IMR-90 (cell line): Measurements from ENCODE around the gene ZNF521. TPM values are rescaled to one million over a fixed set of nuclear protein-coding genes. Genes with fewer than 3 reads are reported as not detected.

Experiments
- ATAC-seq: fragments of 200-7000 bp; cut with Tn5 transposase; 2 replicates; pipeline ENCODE4 v1.9.1; 2020; ENCODE audit warnings: low read depth, mild to moderate bottlenecking, moderate library complexity
- BruUV-seq: library from RNA; stranded (reverse); fragments of 400-500 nt; replicated peaks from 2 replicates; lab custom pipeline; 2021; lab: Mats Ljungman, UMichigan
- CTCF ChIA-PET: fragments of 300-600 bp; formaldehyde crosslinking; extraction: SDS; loops from one replicate; lab custom pipeline; 2021; ENCODE audit warnings: antibody characterized with exemption; lab: Yijun Ruan, JAX
- POLR2A ChIA-PET: fragments of 300-600 bp; sonication (Branson Sonifier 250); formaldehyde crosslinking; loops from one replicate; lab custom pipeline; 2022; ENCODE audit warnings: antibody characterized with exemption; ENCODE audit not compliant: unreplicated experiment; lab: Charles Lee
- DNase-seq: peaks from one replicate; pipeline ENCODE4 v3.0.0; 2013
- H2AFZ ChIP-seq: replicated peaks from 2 replicates; pipeline ENCODE3; 2013; ENCODE audit warnings: low read length, mild to moderate bottlenecking; ENCODE audit not compliant: poor library complexity
- H2AK5ac ChIP-seq: 2 replicates; pipeline ENCODE4 v1.6.1; 2013; ENCODE audit warnings: low read depth, low read length, inconsistent platforms
- H2AK9ac ChIP-seq: replicated peaks from 2 replicates; pipeline ENCODE3; 2013; ENCODE audit warnings: mild to moderate bottlenecking, low read depth, low read length, moderate library complexity; ENCODE audit not compliant: poor library complexity
- H2BK120ac ChIP-seq: 2 replicates; pipeline ENCODE4 v1.6.1; 2013; ENCODE audit warnings: low read depth, low read length, inconsistent platforms
- H2BK15ac ChIP-seq: 3 replicates; pipeline ENCODE4 v1.6.1; 2013; ENCODE audit warnings: low read depth, low read length, inconsistent platforms
- H2BK20ac ChIP-seq: 2 replicates; pipeline ENCODE4 v1.6.1; 2013; ENCODE audit warnings: low read depth, mild to moderate bottlenecking, inconsistent platforms, low read length, moderate library complexity
- H2BK5ac ChIP-seq: 2 replicates; pipeline ENCODE4 v1.6.1; 2013; ENCODE audit warnings: mild to moderate bottlenecking, low read depth, low read length, inconsistent platforms; ENCODE audit not compliant: poor library complexity, severe bottlenecking
- H3K14ac ChIP-seq: replicated peaks from 2 replicates; pipeline ENCODE4 v1.6.1; 2013; ENCODE audit warnings: low read depth, low read length, inconsistent platforms
- H3K18ac ChIP-seq: 2 replicates; pipeline ENCODE4 v1.6.1; 2013; ENCODE audit warnings: low read depth, low read length, control low read depth
- H3K23ac ChIP-seq: 2 replicates; pipeline ENCODE4 v1.6.1; 2013; ENCODE audit warnings: low read depth, low read length, inconsistent platforms
- H3K27ac ChIP-seq: 2 replicates; pipeline ENCODE4 v1.5.1; 2013; ENCODE audit warnings: mild to moderate bottlenecking, control low read depth, low read length; ENCODE audit not compliant: insufficient read depth
- H3K27me3 ChIP-seq: 2 replicates; pipeline ENCODE4 v1.6.1; 2013; ENCODE audit warnings: low read length; ENCODE audit not compliant: control insufficient read depth, insufficient read depth
- H3K36me3 ChIP-seq: 2 replicates; pipeline ENCODE4 v1.6.1; 2013; ENCODE audit warnings: low read length, mixed read lengths; ENCODE audit not compliant: control insufficient read depth, insufficient read depth
- H3K4ac ChIP-seq: 2 replicates; pipeline ENCODE4 v1.6.1; 2013; ENCODE audit warnings: low read depth, low read length, inconsistent platforms
- H3K4me1 ChIP-seq: 2 replicates; pipeline ENCODE4 v1.6.1; 2013; ENCODE audit warnings: low read length, mixed read lengths; ENCODE audit not compliant: control insufficient read depth, insufficient read depth
- H3K4me2 ChIP-seq: 2 replicates; pipeline ENCODE4 v1.6.1; 2013; ENCODE audit warnings: low read depth, mild to moderate bottlenecking, control low read depth, low read length, moderate library complexity
- H3K4me3 ChIP-seq: 2 replicates; pipeline ENCODE4 v1.5.1; 2013; ENCODE audit warnings: low read depth, mild to moderate bottlenecking, control low read depth, low read length, moderate library complexity; ENCODE audit not compliant: insufficient read depth
- H3K56ac ChIP-seq: 2 replicates; pipeline ENCODE4 v1.6.1; 2013; ENCODE audit warnings: low read length, inconsistent platforms; ENCODE audit not compliant: insufficient read depth; ENCODE audit errors: extremely low read depth
- H3K79me1 ChIP-seq, 2 experiments: 2 replicates each; pipeline ENCODE4 v1.6.1; 2013; ENCODE audit warnings: low read length in 2 of 2, inconsistent platforms in 1 of 2, low read depth in 1 of 2
- H3K9ac ChIP-seq: 2 replicates; pipeline ENCODE4 v1.6.1; 2013; ENCODE audit warnings: low read depth, low read length, control low read depth
- H3K9me1 ChIP-seq: 2 replicates; pipeline ENCODE4 v1.6.1; 2013; ENCODE audit warnings: low read length, inconsistent platforms; ENCODE audit not compliant: insufficient read depth
- H3K9me3 ChIP-seq: 2 replicates; pipeline ENCODE4 v1.6.1; 2013; ENCODE audit warnings: low read length; ENCODE audit not compliant: control insufficient read depth, insufficient read depth
- H4K20me1 ChIP-seq: 2 replicates; pipeline ENCODE4 v1.6.1; 2013; ENCODE audit warnings: low read length, inconsistent platforms; ENCODE audit not compliant: insufficient read depth
- H4K5ac ChIP-seq: 2 replicates; pipeline ENCODE4 v1.6.1; 2013; ENCODE audit warnings: mild to moderate bottlenecking, low read depth, low read length, control low read depth
- H4K8ac ChIP-seq, 2 experiments: 2 replicates each; pipeline ENCODE4 v1.6.1; 2013; ENCODE audit warnings: low read depth in 2 of 2, low read length in 2 of 2, control low read depth in 1 of 2, inconsistent platforms in 1 of 2
- H4K91ac ChIP-seq: 2 replicates; pipeline ENCODE4 v1.6.1; 2013; ENCODE audit warnings: low read depth, low read length, inconsistent platforms; ENCODE audit not compliant: insufficient read depth
- BHLHE40 ChIP-seq: fragments of 150-350 bp; IDR thresholded peaks from 2 replicates; pipeline ENCODE4 v1.6.1; 2016; ENCODE audit warnings: mild to moderate bottlenecking, low read depth, low read length
- CEBPB ChIP-seq: IDR thresholded peaks from 2 replicates; pipeline ENCODE4 v1.6.1; 2012; ENCODE audit warnings: low read depth, low read length, improper control_type of control experiment
- CHD1 ChIP-seq: IDR thresholded peaks from 2 replicates; pipeline ENCODE4 v1.6.1; 2012; ENCODE audit warnings: low read depth, low read length, improper control_type of control experiment
- CTCF ChIP-seq: conservative IDR thresholded peaks from 2 replicates; pipeline ENCODE4 v1.5.1; 2012; ENCODE audit warnings: mild to moderate bottlenecking, low read depth, low read length, improper control_type of control experiment
- ELK1 ChIP-seq: fragments of 150-350 bp; IDR thresholded peaks from 2 replicates; pipeline ENCODE4 v1.6.1; 2016; ENCODE audit warnings: low read depth, mild to moderate bottlenecking, low read length, moderate library complexity, borderline replicate concordance
- FOS ChIP-seq: fragments of 150-350 bp; IDR thresholded peaks from 2 replicates; pipeline ENCODE4 v1.6.1; 2016; ENCODE audit warnings: low read depth, low read length
- MAFK ChIP-seq: IDR thresholded peaks from 2 replicates; pipeline ENCODE4 v1.6.1; 2012; ENCODE audit warnings: low read depth, low read length, improper control_type of control experiment
- MAZ ChIP-seq: IDR thresholded peaks from 2 replicates; pipeline ENCODE4 v1.6.1; 2012; ENCODE audit warnings: low read depth, mild to moderate bottlenecking, low read length, improper control_type of control experiment, moderate library complexity, borderline replicate concordance
- MXI1 ChIP-seq: IDR thresholded peaks from 2 replicates; pipeline ENCODE4 v1.6.1; 2012; ENCODE audit warnings: low read depth, mild to moderate bottlenecking, low read length, moderate library complexity, borderline replicate concordance
- NFE2L2 ChIP-seq: fragments of 150-350 bp; IDR thresholded peaks from 2 replicates; pipeline ENCODE4 v1.6.1; 2016; ENCODE audit warnings: low read depth, mild to moderate bottlenecking, low read length
- POLR2A ChIP-seq: IDR thresholded peaks from 2 replicates; pipeline ENCODE4 v1.6.1; 2012; ENCODE audit warnings: mild to moderate bottlenecking, low read depth, low read length
- RAD21 ChIP-seq: IDR thresholded peaks from 2 replicates; pipeline ENCODE4 v1.6.1; 2012; ENCODE audit warnings: low read length, improper control_type of control experiment
- RCOR1 ChIP-seq: IDR thresholded peaks from 2 replicates; pipeline ENCODE4 v1.6.1; 2012; ENCODE audit warnings: mild to moderate bottlenecking, low read length, improper control_type of control experiment; ENCODE audit not compliant: insufficient replicate concordance
- RFX5 ChIP-seq: IDR thresholded peaks from 2 replicates; pipeline ENCODE4 v1.8.0; 2012; ENCODE audit warnings: low read depth, mild to moderate bottlenecking, low read length, moderate library complexity
- SMC3 ChIP-seq: fragments of 150-350 bp; IDR thresholded peaks from 2 replicates; pipeline ENCODE4 v1.6.1; 2016; ENCODE audit warnings: low read depth, mild to moderate bottlenecking, antibody characterized with exemption, low read length, moderate library complexity
- USF2 ChIP-seq: fragments of 150-350 bp; IDR thresholded peaks from 2 replicates; pipeline ENCODE4 v1.6.1; 2017; ENCODE audit warnings: mild to moderate bottlenecking, antibody characterized with exemption, low read length, low read depth
- WGBS, 2 experiments: methylation state at CpG; one replicate each; pipeline versions ENCODE4 v1.1.5 to v1.1.7; 2013; ENCODE audit warnings: missing lambda C conversion rate in 2 of 2; ENCODE audit not compliant: insufficient read length in 1 of 2; ENCODE audit errors: extremely low coverage in 2 of 2; 5-methylcytosine and 5-hydroxymethylcytosine counted together
- dilution Hi-C: fragments of 300-500 bp; cut with HindIII; formaldehyde crosslinking; loops from one replicate; pipeline ENCODE4 v1.14.3; 2018; ENCODE audit warnings: low sequenced_read_pairs; ENCODE audit not compliant: unreplicated experiment
- in situ Hi-C: fragments of 300-500 bp; cut with MboI; formaldehyde crosslinking; loops from 3 replicates; pipeline ENCODE4 v1.14.3; 2019; ENCODE audit warnings: low sequenced_read_pairs, inconsistent platforms, mixed read lengths
- intact Hi-C: fragments of 100-400 bp; cut with micrococcal nuclease; formaldehyde crosslinking; loops from 2 replicates; pipeline ENCODE4 v1.10.0; 2022
- polyA plus RNA-seq, 3 experiments: library from polyadenylated mRNA; depleted of rRNA; stranded (reverse); fragments of >200 nt; gene quantifications; 2 replicates each; pipeline ENCODE4 v1.2.3, GENCODE V29; 2012; ENCODE audit warnings: low replicate concordance in 1 of 3
- total RNA-seq: library from RNA; depleted of rRNA; stranded (reverse); fragments of >200 nt; gene quantifications from 2 replicates; pipeline ENCODE4 v1.2.3, GENCODE V29; 2012

The ZNF521 gene
- total and polyA plus RNA-seq, 2 of the 4 experiments (the other 2 are of a cell fraction), result 21.5 to 59.3 TPM

- Histone ChIP-seq H3K4ac (no peak overlapping the region), H2BK120ac (no peak overlapping the region), H3K4me2 (no peak overlapping the region), H4K8ac (no peak overlapping the region), H3K14ac (no peak overlapping the region), H3K9ac (no peak overlapping the region), H2BK15ac (no peak overlapping the region), H2AK9ac (no peak overlapping the region), H3K18ac (no peak overlapping the region), H3K4me3 (no peak overlapping the region), H3K9me1 (peaks cover 9% of the 10 kb centered on the region; the same call in 1 of the 2 replicates), H2AFZ (no peak overlapping the region), H2AK5ac (no peak overlapping the region), H3K4me1 (0 out of 2 replicates have a peak, but pooled peaks cover 2% of the 10 kb centered on the region), H2BK20ac (no peak overlapping the region), H4K91ac (no peak overlapping the region), H4K20me1 (no peaks in the 10 kb centered on the region), H3K9me3 (no peaks in the 10 kb centered on the region), H3K27ac (no peak overlapping the region), H3K36me3 (no peaks in the 10 kb centered on the region), H3K23ac (no peak overlapping the region), H4K5ac (no peak overlapping the region), H3K56ac (no peak overlapping the region), H3K27me3 (no peaks in the 10 kb centered on the region), H2BK5ac (no peak overlapping the region), H3K79me1 (peaks cover 7 to 18% of the 10 kb centered on the region in 2 experiments; a peak in 3 of 4 replicates)
- TF ChIP-seq SMC3 (no peak), USF2 (no peak), FOS (no peak), NFE2L2 (no peak), MAZ (no peak), RCOR1 (no peak), MAFK (no peak), RAD21 (no peak), POLR2A (no peak), CTCF (no peak), CHD1 (no peak), BHLHE40 (no peak), ELK1 (no peak), CEBPB (no peak), RFX5 (no peak), MXI1 (no peak)
- no peak for ATAC-seq
- WGBS, 2 experiments, result no CpG with 5 or more reads among the region's 3 CpGs
- in situ Hi-C loops (no loop called here), dilution Hi-C loops (no loop called here), intact Hi-C loops (no loop called here)
- CTCF ChIA-PET, result no interaction called here
- no TSS peak for BruUV-seq
- POLR2A ChIA-PET, result no interaction called here
- DNase-seq, result no peak
Measured at GRCh38 chr18:25177631-25178030, 174.3 kb downstream of the ZNF521 start.
